HG03039 (cell line): Measurements from ENCODE around the gene ACOX3.
A peak's percentile ranks its signal among the peaks of the same experiment; 100 is the strongest.
"Not testable (repeated sequence)": the region's sequence is repeated elsewhere in the genome, so short reads cannot be mapped to it uniquely, and the experiment has no call there.

ENCODE experiments used
- ATAC-seq: cut with Tn5 transposase; IDR thresholded peaks from one replicate; pipeline ENCODE4 v1.9.1; 2021; ENCODE audit warnings: mild to moderate bottlenecking, moderate library complexity; ENCODE audit not compliant: unreplicated experiment

ACOX3 gene

DNA sequence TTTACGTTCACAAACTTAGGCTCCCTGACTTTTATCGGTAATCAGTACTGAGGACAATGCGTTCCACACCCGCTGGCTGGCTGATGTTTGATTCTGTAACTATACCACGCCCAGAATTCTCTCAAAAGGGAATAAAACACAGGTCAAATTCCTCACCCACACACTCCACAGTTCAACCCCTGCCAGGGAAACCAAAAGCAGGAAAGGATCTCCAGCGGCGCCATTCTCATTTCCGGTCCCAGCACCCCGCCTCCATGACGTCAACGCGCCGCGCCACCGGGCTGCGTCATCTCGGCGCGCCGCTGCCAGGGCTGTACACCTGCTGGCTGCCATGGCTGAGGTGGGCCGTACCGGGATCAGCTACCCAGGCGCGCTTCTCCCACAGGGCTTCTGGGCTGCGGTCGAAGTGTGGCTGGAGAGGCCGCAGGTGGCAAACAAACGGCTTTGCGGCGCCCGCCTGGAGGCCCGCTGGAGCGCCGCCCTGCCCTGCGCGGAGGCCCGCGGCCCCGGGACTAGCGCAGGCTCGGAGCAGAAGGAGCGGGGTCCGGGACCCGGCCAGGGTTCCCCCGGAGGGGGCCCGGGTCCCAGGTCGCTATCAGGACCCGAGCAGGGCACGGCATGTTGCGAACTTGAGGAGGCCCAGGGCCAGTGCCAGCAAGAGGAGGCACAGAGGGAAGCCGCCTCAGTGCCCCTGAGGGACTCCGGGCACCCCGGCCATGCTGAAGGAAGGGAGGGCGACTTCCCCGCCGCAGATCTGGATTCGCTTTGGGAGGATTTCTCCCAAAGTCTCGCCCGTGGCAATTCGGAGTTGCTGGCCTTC lies at the start of gene ACOX3, which contains the start of gene TRMT44:
TSS of gene ACOX3 (minus strand) at position 232 of the 820 bp plus-strand sequence. CDS start 24,202 bp downstream, outside the sequence.
TSS of gene TRMT44 (plus strand) at position 286 of the 820 bp plus-strand sequence. CDS start at position 332, 46 bp downstream.
- peak; percentile 85 for ATAC-seq

DNA sequence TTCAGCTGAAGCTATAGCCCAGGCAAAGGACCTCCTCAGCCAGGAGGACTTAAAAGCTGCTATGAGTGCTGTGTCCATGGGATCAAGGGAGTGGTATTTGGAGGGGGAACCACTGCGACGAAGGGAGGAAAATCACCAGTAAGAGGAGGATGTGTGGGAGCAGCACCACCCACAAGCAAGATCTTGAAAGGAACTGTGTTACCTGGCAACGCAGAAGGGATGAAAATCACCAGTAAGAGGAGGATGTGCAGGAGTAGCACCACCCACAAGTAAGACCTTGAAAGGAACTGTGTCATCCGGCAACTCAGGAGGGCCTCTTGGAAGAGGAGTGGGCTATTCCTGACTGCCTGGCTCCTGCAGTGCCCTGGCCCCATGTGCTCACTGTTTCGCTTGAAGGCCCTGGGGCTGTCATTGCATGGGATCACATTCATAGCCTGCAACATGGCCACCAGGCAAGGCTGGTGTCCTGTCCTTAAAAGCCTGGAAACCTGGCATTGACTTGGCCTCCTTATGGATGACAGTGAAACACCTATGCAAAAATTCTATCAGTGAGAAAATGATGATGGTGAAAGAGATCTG lies 48.4 kb upstream of the ACOX3 start:
- ATAC-seq: no peak

DNA sequence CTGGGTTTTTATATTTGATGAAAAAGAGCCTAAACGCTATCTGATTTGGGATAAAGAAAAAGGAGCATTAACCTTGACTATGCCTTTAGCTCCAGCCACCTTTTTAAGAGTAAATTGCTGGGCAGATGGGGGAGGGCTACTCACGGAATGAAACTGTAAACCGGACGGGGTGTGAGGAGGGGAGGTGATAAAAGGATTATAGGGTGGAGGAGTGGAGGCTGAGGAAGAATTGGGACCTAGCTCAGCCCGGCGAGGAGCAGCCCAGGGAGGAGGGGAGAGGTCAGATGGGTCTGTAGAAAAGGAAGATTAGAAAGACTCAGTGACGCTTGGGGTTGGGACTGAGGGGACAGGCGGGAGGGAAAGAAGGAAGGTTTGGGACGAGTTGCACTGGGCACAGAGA lies 46.1 kb upstream of the ACOX3 start:
- not testable (repeated sequence) for ATAC-seq

DNA sequence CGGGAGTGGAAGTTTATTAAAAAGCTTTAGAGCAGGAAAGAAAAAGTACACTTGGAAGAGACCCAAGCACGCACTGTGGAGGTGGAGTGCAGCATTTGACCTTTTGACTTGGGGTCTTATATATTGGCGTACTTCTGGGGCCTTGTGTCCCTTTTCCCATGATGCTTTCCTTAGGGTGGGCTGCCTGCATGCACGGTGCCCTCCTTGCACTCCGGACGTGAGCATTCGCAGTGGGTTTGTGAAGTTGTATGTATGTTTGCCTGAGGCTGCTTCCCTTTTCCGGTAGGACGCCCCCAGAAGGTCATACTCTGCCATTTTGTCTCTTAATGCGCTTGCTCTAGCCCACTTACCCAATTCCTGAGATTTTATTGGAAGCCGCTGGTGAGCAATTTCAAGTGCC lies 39.7 kb upstream of the ACOX3 start:
- no peak for ATAC-seq

DNA sequence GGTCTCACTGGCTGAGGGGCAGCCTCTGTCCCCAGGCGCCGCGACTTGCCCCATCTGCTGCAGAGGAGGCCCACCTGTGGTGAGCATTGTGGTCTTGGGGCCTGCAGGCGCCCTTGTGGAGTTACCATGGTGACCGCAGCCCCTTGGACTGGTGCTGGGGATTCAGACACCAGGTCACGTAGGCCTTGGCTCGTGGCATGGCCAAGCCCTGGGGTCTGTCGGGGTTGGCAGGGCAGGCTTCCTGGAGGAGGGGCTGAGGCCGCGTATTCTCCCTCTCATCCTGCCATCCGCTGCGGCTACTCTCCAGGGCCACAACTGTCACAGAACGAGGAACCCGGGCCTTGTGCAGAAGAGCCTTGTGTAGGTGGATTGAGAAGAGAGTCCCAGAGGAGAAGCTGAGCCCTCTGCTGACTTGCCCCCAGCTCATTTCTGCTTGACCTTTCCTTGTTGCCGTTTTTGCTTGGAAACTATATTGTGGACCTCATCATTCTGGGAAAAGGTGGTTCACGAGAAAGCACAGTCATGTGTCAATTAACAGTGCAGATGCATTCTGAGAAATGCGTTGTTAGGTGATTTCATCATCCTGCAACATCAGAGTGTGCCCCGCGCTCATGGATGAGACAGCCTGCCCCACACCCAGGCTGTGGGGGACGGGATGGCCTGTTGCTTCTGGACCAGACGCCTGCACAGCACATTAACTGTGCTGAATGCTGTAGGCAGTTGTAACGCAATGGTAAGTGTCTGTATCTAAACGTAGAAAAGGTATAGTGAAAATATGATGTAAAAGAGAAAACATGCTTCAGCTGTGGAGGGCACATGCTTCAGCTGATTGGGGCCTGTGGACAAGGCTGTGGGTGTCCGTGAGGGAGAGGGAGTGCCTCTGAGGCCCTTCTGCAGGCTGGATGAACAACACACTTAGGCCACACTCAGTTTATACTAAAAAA lies 38.5 kb upstream of the ACOX3 start:
- no peak for ATAC-seq

DNA sequence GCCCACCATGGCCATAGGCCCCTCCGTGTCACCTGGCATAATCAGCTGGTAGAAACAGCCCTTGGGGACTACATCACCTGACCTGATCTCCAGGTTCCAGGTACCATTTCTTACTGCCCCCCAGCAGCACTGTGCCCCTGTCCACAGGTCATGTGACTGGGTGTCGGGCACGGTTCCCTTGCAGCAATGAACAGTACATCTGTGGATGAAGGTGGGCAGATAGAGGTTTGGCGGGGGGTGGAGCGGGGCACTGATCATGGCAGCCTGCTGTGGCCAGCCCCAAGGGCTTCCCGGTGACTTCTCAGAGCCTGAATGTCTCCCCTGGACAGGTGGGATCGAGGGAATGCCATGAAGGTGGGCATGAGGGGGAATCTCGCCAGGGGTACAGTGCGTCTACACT lies 37.8 kb upstream of the ACOX3 start:
- no peak for ATAC-seq

DNA sequence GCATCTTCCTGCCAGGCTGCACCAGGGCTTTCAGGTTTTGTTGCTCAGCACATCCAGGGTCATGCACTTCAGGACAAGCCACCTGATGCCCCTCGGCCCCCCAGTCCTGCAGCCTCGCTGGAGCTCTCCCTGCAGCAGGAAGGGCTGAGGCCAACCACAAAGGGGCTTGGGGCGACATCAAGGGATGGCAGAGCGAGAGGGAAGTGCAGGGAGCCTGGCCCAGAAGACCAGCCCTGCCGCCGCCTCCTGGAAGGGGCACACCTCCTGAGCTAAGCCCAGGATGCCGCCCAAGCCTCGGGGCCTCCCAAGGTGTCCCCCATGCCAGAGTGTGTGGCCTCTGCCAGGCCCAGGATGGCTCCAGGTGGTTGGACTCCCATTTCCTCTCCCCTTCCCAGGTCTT lies 37.2 kb upstream of the ACOX3 start:
- no peak for ATAC-seq

DNA sequence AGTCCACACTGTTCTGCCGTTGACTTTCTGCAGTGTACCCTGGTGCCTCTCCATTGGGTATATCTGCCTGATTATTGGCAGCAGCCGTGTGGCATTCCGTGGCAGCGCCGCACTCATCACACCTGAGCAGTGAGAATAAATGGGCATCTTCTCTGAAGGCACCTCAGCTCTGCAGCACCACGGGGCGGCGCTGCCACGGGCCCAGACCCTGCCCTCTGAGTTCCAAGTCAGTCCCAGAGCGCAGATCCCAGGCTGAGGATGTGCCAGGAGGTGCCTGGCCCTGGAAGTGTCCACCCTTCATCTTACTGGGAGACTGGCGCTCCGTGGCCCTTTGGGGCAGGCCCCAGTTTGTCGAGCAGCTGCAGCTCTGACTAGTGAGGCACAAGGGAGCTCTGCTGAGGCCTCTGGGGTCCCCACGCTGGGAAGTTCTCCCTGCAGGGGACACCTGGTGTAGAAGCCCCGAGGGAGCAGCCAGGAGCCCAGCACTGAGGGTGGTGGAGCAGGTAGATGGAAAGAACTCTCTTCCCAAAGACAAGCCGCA lies 36.6 kb upstream of the ACOX3 start:
- no peak for ATAC-seq

DNA sequence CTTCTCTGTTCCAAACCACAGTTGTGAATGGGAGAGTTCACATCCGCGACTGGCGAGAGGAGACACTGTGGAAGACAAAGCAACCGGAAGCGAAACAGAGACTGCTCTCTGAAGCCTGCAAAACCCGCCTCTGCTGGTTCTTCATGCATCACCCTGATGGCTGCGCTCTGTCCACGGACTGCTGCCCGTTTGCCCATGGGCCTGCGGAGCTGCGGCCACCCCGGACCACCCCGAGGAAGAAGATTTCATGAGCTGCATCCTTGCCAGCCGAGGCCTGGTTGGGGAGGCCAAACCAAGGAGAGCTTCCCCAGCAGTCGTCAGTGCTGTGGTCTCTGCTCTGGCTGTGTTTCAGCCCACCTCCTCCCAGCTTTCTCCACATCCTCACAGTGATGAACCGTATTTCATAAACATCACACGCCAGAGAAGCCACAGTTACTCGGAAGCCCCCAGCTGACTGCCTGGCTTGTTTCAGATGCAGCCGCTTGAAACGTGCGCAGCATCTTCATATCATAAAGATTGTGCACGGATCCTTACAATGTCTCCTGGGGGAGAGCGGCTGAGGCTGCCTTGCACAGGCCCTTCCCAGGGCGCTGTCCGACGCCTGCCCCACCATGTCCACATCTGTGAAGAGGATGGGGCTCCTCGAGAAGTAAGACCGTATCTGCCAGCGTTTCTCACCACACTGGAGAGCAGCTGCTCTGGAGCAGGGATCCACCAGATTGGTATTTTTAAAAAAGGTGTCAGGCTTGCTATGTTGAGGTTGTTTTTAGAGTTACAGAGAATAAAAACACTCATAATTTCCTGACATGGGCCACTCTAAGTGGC lies 35.4 kb upstream of the ACOX3 start:
- no peak for ATAC-seq

DNA sequence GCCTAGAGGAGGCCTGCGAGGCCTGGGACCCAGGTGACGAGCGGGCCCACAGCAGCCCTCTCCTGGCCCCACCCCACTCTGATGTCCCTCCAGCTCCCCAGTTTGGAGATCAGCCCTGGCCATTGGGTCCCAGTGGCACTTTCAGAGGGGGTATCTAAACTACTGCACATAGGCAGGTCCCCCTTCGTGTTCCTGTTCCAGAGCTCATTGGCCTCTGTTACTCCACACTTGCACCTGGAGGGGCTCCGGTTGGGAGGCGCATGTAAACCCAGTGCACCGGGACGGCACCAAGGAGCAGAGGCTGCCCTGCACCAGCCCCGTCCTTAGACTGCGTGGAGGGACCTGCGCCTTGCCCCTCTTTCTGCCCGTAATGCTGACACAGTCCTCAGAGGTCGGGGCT lies 34.3 kb upstream of the ACOX3 start:
- ATAC-seq: no peak

DNA sequence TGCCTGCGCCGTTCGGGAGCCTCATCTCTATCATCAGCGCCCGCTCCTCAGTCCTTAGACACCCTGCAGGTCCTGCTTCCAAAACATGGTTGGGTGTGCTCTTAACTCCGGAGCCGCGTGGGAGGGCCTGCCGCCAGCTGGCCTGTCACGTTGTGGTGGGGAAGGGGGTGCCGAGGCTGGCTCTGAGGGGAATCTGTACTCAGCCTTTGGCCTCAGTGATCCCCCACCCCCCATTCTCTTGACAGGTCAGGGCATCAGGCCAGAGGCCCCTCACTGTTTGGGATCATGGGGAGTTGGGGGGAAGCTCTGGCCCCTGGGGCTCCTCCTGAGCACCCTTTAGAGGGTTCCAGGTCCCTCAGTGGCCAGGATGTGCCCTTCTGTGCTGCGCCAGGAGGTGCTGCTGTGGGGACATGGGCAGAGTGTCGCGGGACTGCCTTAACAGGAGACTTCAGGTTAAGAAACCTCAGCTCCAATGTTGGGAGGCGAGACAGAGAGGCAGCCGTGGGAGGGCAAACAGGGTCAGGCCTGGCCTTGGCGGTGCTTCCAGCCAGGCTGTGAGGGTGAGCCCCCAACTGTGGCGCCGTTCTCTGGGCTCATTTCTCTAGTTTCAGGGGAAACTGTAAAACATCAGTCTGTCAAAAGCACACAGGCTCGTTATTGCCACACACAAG lies 33.5 kb upstream of the ACOX3 start:
- no peak for ATAC-seq

DNA sequence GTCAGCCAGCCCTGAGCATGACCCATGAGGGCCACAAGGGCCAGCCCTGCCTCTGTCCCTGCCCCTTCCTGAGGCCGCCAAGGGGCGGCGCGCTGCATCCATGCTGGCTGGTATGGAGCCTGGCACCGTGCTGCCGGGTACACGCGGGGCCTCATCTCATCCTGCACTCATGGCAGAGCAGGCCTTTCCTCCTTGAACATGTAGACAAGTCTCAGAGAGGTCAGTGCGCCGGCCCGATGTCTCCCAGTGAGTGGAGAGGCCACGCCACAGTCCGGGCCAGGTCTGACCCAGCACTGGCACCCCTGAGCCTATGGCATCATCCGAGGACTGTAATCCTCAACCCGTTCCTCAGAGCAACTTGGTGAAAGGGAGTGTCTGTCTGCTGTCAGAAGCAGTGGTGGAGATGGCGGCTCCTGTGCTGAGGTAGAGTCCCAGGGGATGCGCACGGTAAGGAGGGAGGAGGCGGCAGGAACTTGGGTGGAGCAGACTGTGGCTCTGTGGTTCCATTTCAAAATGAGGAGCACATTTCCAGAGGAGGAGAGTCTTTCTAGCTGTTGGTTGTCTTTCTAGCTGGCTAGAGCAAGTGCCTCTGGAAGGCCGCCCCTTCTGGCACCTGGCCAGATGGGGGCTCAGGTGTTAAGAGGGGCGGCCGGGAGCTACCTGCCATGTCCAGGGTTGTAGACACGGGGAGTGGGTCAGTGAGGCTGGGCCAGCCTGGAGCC lies 32.8 kb upstream of the ACOX3 start:
- ATAC-seq: no peak

DNA sequence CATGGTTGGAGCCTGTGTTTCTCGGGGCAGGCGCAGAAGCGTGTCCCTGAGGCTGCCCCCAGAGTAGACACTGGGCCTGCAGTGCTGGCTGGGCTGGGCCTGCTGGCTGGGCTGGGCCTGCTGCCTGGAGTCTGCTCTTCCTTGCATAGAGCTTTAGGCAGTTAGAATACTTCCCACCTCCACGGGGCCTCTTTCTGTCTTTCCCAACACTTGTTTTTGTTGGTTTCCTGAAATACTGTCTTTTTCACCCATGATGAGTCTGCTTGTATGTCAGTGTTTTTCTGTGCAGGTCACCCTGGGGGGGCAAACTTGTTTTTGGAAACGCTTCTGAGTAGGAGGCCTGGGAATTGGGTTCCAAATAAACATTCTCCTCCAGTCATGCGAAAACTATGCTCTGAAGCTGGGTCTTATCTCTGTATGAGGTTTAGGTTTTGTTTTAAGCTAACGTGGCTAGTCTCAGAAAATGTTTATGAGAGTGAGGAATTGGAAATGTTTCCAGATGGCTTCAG lies 32.2 kb upstream of the ACOX3 start:
- no peak for ATAC-seq

DNA sequence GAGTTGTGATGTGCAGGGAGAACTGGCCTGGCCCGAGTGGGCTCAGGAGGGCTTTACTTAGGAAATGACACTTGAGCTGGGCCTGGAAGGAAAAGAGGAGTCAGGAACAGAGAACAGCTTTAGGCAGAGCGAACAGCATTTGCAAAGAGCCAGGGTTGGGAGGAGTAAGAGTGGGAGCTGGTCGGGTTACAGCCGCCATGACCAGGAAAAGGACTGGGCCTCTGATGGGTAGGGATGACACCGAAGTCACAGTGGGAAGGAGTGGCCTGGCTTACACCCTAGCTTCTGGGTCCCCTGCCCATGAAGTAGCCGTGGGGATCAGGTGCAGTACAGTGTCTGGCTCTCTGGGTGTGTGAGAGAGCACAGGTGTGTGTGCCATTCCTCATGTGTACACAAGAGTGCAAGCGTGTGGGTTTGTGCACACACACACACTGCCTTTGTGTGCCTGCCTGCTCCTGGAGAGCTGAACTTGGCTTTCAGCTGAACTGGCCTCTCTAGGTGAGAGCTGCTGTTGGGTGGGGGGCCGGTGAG lies 31.7 kb upstream of the ACOX3 start:
- ATAC-seq: no peak

DNA sequence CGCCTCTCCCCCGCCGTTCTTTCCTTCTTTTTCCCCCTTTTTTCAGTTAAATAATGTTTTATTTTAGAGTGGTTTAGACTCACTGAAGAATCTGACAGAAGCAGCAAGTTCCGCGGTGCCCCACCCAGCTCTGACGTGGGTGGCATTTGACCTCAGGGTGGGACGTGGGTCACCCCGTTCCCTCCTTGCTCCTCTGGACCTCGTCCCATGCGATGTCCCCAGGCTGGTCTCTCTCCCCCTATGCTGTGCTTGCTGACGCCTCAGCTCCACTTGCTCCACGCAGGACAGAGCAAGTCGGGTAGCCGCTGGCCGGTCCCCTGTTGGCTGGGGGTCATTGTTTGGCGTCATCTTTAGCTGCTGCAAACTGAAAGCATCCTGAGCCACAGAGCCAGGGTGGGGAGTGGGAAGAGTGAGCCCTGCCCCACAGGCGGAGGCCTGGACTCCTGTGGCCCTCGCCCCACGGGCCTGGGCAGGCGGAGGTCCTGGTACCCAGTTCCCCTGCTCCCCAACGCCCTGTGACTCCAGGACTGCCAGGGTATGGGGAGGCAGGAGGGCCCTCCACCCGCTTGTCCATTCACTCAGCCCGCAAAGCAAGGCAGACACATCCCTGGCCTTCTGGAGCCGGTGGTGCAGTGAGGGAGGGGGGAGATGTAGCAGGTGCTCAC lies 30.8 kb upstream of the ACOX3 start:
- ATAC-seq: no peak

DNA sequence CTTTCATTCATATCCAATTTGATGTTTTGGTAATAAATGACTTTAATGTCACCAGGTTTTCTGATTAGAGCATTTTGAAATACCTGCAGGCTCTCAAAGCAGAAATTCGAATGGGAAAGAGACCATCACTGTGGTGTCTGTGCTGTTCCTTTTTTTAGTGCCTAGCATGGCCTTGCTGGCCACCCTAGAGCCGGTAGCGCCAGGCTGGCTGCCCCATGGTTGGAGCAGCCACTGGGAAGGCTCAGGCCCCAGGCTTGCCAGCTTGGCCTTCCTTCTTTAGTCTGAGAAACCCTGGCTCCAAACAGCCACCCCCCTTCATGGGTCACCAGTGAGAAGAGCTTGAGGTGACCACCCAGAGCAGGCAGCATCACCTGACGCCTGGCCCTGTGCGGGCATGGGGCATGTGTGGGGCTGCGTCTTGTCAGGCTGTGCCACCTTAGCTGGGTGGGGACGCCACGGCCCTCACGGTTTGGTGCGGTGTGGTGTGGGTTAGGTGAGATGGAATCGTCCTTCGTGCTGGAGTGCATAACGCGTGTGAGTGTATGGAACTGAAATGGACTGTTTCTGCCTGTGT lies 30.0 kb upstream of the ACOX3 start:
- ATAC-seq: no peak

DNA sequence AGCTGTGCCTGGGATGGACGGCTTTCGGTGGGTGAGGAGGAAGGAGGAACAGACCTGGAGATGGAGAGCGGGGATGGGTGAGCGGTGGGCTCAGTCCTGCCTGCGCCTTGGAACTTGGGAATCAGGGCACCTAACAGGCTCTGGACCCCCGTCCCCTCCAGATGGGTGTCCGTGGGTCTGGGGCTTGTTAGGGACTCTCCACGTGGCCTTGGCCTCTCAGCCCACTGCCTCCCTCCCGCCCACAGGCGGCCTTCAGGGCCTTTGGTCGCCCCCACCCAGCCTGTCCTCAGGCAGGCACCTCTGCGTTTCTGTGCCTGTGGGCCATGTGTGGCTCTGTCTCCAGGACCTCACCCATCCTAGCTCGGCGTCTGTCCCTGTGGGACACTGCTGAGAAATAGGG lies 29.0 kb upstream of the ACOX3 start:
- ATAC-seq: no peak
